ENCODE results near the gene PARD3B. TPM values are rescaled to one million over a fixed set of nuclear protein-coding genes. Genes with fewer than 3 reads are reported as not detected.

Gene PARD3B
- total RNA-seq, 4 donors from 2014 or later: 32.6 to 65.7 (median 38.6) TPM

GRCh38 chr2:204913854-204914464 is 368.7 kb downstream of the PARD3B start:
- no peaks in the 10 kb centered on the region for H3K9me3 ChIP-seq
- H3K27me3 ChIP-seq: no peaks in the 10 kb centered on the region
- no peak overlapping the region for H3K27ac ChIP-seq
- no peaks in the 10 kb centered on the region for H3K36me3 ChIP-seq
- H3K4me1 ChIP-seq: no peaks in the 10 kb centered on the region
- DNase-seq: no peak
- in situ Hi-C loops (cut with MboI; ENCODE audit: low pct_ligation_motif_present in 1 of 4, low pct_unique_long_range_greater_than_20kb in 1 of 4, low sequenced_read_pairs in 3 of 4) (no loop called here), intact Hi-C loops (cut with DNase I; ENCODE audit: low total_unique reads) (no loop called here)
- TF ChIP-seq POLR2AphosphoS5 (IDR thresholded peaks at IDR 0.05): no peak
- no peak for TF ChIP-seq EP300 (IDR thresholded peaks at IDR 0.05; ENCODE audit: low read depth)
- TF ChIP-seq POLR2A (IDR thresholded peaks at IDR 0.05): no peak
- TF ChIP-seq, protein P1, sequence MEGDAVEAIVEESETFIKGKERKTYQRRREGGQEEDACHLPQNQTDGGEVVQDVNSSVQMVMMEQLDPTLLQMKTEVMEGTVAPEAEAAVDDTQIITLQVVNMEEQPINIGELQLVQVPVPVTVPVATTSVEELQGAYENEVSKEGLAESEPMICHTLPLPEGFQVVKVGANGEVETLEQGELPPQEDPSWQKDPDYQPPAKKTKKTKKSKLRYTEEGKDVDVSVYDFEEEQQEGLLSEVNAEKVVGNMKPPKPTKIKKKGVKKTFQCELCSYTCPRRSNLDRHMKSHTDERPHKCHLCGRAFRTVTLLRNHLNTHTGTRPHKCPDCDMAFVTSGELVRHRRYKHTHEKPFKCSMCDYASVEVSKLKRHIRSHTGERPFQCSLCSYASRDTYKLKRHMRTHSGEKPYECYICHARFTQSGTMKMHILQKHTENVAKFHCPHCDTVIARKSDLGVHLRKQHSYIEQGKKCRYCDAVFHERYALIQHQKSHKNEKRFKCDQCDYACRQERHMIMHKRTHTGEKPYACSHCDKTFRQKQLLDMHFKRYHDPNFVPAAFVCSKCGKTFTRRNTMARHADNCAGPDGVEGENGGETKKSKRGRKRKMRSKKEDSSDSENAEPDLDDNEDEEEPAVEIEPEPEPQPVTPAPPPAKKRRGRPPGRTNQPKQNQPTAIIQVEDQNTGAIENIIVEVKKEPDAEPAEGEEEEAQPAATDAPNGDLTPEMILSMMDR (IDR thresholded peaks at IDR 0.05): no peak
- H3K4me3 ChIP-seq: no peak overlapping the region
- WGBS, 2 donors (ENCODE audit: low coverage in 1 of 2): 89 to 91% methylated on average over 7 to 8 of the region's 8 CpGs

DNA sequence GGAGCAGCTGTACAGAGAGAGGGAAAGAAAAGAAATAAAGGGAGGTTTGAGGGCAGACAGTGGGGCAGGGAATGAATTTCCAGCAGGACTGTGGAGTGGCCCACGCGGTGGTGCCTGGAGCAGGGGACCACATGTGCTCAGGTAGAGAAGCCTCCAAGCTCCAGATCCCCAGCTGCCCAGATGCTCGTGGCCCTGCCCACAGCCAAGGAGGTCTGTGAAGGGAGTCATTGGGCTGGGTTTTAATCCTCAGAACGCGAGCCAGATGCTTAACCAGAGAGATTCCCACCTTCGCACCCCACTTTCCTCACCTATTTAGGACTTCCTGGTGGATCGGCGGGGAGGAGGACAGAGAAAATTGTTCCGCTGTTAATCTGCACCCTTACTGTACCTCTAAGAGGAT is 369.4 kb downstream of the PARD3B start:
- intact Hi-C loops (cut with DNase I; ENCODE audit: low total_unique reads) (no loop called here), in situ Hi-C loops (cut with MboI; ENCODE audit: low pct_ligation_motif_present in 1 of 4, low pct_unique_long_range_greater_than_20kb in 1 of 4, low sequenced_read_pairs in 3 of 4) (no loop called here)
- Histone ChIP-seq H3K4me3 (no peak overlapping the region), H3K27me3 (no peaks in the 10 kb centered on the region), H3K36me3 (no peaks in the 10 kb centered on the region), H3K27ac (no peak overlapping the region), H3K4me1 (no peaks in the 10 kb centered on the region), H3K9me3 (no peaks in the 10 kb centered on the region)
- 91% methylated on average over 3 to 9 of the region's 9 CpGs for WGBS, 2 donors (ENCODE audit: low coverage in 1 of 2)
- TF ChIP-seq POLR2A (IDR thresholded peaks at IDR 0.05) (no peak), EP300 (IDR thresholded peaks at IDR 0.05; ENCODE audit: low read depth) (no peak), POLR2AphosphoS5 (IDR thresholded peaks at IDR 0.05) (no peak)
- TF ChIP-seq, protein P1 (IDR thresholded peaks at IDR 0.05): no peak
- no peak for DNase-seq

- 66 to 83% methylated on average over 2 of the region's 2 CpGs for WGBS, 2 donors (ENCODE audit: low coverage in 1 of 2)
- Histone ChIP-seq H3K27me3 (no peaks in the 10 kb centered on the region), H3K4me3 (no peak overlapping the region), H3K36me3 (no peaks in the 10 kb centered on the region), H3K4me1 (no peaks in the 10 kb centered on the region), H3K27ac (no peak overlapping the region), H3K9me3 (no peaks in the 10 kb centered on the region)
- TF ChIP-seq POLR2A (IDR thresholded peaks at IDR 0.05) (no peak), EP300 (IDR thresholded peaks at IDR 0.05; ENCODE audit: low read depth) (no peak)
- TF ChIP-seq, protein P1 (IDR thresholded peaks at IDR 0.05): no peak
- in situ Hi-C loops (cut with MboI; ENCODE audit: low pct_ligation_motif_present in 1 of 4, low pct_unique_long_range_greater_than_20kb in 1 of 4, low sequenced_read_pairs in 3 of 4) (no loop called here), intact Hi-C loops (cut with DNase I; ENCODE audit: low total_unique reads) (no loop called here)
- DNase-seq: no peak
Observed at GRCh38 chr2:204917089-204917701, 371.9 kb downstream of the PARD3B start.

- TF ChIP-seq POLR2A (IDR thresholded peaks at IDR 0.05): no peak
- TF ChIP-seq EP300 (IDR thresholded peaks at IDR 0.05; ENCODE audit: low read depth): no peak
- H3K27me3 ChIP-seq: no peaks in the 10 kb centered on the region
- H3K36me3 ChIP-seq: no peaks in the 10 kb centered on the region
- H3K4me1 ChIP-seq: no peaks in the 10 kb centered on the region
- whole genome bisulfite sequencing, 2 donors (ENCODE audit: low coverage in 1 of 2): 81 to 88% methylated on average over 2 of the region's 2 CpGs
- no peaks in the 10 kb centered on the region for H3K9me3 ChIP-seq
- intact Hi-C loops (cut with DNase I; ENCODE audit: low total_unique reads): no loop called here
- no peak for DNase-seq
- no peak overlapping the region for H3K4me3 ChIP-seq
- in situ Hi-C loops (cut with MboI; ENCODE audit: low pct_ligation_motif_present in 1 of 4, low pct_unique_long_range_greater_than_20kb in 1 of 4, low sequenced_read_pairs in 3 of 4): no loop called here
- no peak overlapping the region for H3K27ac ChIP-seq
Observed at GRCh38 chr2:204920776-204921175, 375.5 kb downstream of the PARD3B start.

- no peak for DNase-seq
- no peaks in the 10 kb centered on the region for H3K27me3 ChIP-seq
- intact Hi-C loops (cut with DNase I; ENCODE audit: low total_unique reads) (no loop called here), in situ Hi-C loops (cut with MboI; ENCODE audit: low pct_ligation_motif_present in 1 of 4, low pct_unique_long_range_greater_than_20kb in 1 of 4, low sequenced_read_pairs in 3 of 4) (no loop called here)
- H3K36me3 ChIP-seq: no peaks in the 10 kb centered on the region
- TF ChIP-seq, protein P1 (IDR thresholded peaks at IDR 0.05): no peak
- TF ChIP-seq EP300 (IDR thresholded peaks at IDR 0.05; ENCODE audit: low read depth) (no peak), POLR2A (IDR thresholded peaks at IDR 0.05) (no peak), POLR2AphosphoS5 (IDR thresholded peaks at IDR 0.05) (no peak)
- H3K4me3 ChIP-seq: no peak overlapping the region
- no peak overlapping the region for H3K27ac ChIP-seq
- no peaks in the 10 kb centered on the region for H3K9me3 ChIP-seq
- H3K4me1 ChIP-seq: no peaks in the 10 kb centered on the region
Observed at GRCh38 chr2:204923957-204924356, 378.7 kb downstream of the PARD3B start.

Data from transverse colon (tissue), 4 donors.